MM.1S (cell line): ENCODE data around the gene CLTCL1.
"Not testable (repeated sequence)": the region's sequence is repeated elsewhere in the genome, so short reads cannot be mapped to it uniquely, and the experiment has no call there.

ENCODE experiments used
- DNase-seq: peaks from one replicate; pipeline ENCODE4 v3.0.0-alpha.2; 2015
- H2AFZ ChIP-seq: fragments of 300-600 bp; sonication (generic); 2 replicates; pipeline ENCODE4 v1.6.0; 2016; ENCODE audit warnings: antibody characterized with exemption, low read length
- H3F3A ChIP-seq: fragments of 300-600 bp; sonication (generic); 2 replicates; pipeline ENCODE4 v1.6.1; 2016; ENCODE audit warnings: mild to moderate bottlenecking, antibody characterized with exemption, low read length, moderate library complexity, mixed read lengths; ENCODE audit not compliant: insufficient read depth
- H3K27ac ChIP-seq: fragments of 300-600 bp; sonication (generic); 2 replicates; pipeline ENCODE4 v1.5.1; 2016; ENCODE audit warnings: mild to moderate bottlenecking, low read length
- H3K27me3 ChIP-seq: fragments of 300-600 bp; sonication (generic); replicated peaks from 2 replicates; pipeline ENCODE4 v1.6.0; 2016; ENCODE audit warnings: low read length; ENCODE audit not compliant: insufficient read depth
- H3K36me3 ChIP-seq: fragments of 300-600 bp; sonication (generic); replicated peaks from 2 replicates; pipeline ENCODE4 v1.6.1; 2016; ENCODE audit warnings: mild to moderate bottlenecking, low read length, mixed read lengths; ENCODE audit not compliant: insufficient read depth
- H3K4me1 ChIP-seq: fragments of 300-600 bp; sonication (generic); 2 replicates; pipeline ENCODE4 v1.6.1; 2016; ENCODE audit warnings: low read length, mixed read lengths
- H3K4me2 ChIP-seq: fragments of 300-600 bp; sonication (generic); 2 replicates; pipeline ENCODE4 v1.6.0; 2016; ENCODE audit warnings: low read depth, low read length
- H3K4me3 ChIP-seq: fragments of 300-600 bp; sonication (generic); 2 replicates; pipeline ENCODE4 v1.5.1; 2016; ENCODE audit warnings: low read length, mixed read lengths
- H3K79me2 ChIP-seq: fragments of 300-600 bp; sonication (generic); 2 replicates; pipeline ENCODE4 v1.6.1; 2016; ENCODE audit warnings: mixed run types, low read length, mixed read lengths
- H3K9ac ChIP-seq: fragments of 300-600 bp; sonication (generic); 2 replicates; pipeline ENCODE4 v1.6.1; 2016; ENCODE audit warnings: low read length, mixed read lengths
- H3K9me2 ChIP-seq: fragments of 300-600 bp; sonication (generic); replicated peaks from 2 replicates; pipeline ENCODE4 v1.6.1; 2016; ENCODE audit warnings: mild to moderate bottlenecking, low read length, mixed read lengths; ENCODE audit not compliant: insufficient read depth
- H3K9me3 ChIP-seq: fragments of 300-600 bp; sonication (generic); replicated peaks from 2 replicates; pipeline ENCODE4 v1.6.1; 2016; ENCODE audit warnings: mild to moderate bottlenecking, low read length, mixed read lengths; ENCODE audit not compliant: insufficient read depth
- H4K20me1 ChIP-seq: fragments of 300-600 bp; sonication (generic); 2 replicates; pipeline ENCODE4 v1.6.1; 2016; ENCODE audit warnings: mild to moderate bottlenecking, low read length, moderate library complexity, mixed read lengths; ENCODE audit not compliant: insufficient read depth
- CTCF ChIP-seq: fragments of 300-600 bp; sonication (generic); IDR thresholded peaks from 2 replicates; pipeline ENCODE4 v1.5.1; 2016; ENCODE audit warnings: antibody characterized with exemption, low read length, mixed read lengths
- EZH2 ChIP-seq: fragments of 300-600 bp; sonication (generic); optimal IDR thresholded peaks from 2 replicates; pipeline ENCODE3; 2017; ENCODE audit warnings: low read depth, mild to moderate bottlenecking, antibody characterized with exemption, low read length, mixed read lengths
- EZH2phosphoT487 ChIP-seq: fragments of 300-600 bp; sonication (generic); IDR thresholded peaks from 2 replicates; pipeline ENCODE4 v1.6.1; 2018; ENCODE audit warnings: antibody characterized with exemption, low read length

The CLTCL1 gene

GRCh38 chr22:19319281-19319680 is 27.8 kb upstream of the CLTCL1 start:
- no peaks in the 10 kb centered on the region for H3K36me3 ChIP-seq
- no peak overlapping the region for H3K4me2 ChIP-seq
- H3F3A ChIP-seq, result no peaks in the 10 kb centered on the region
- DNase-seq, result no peak
- no peaks in the 10 kb centered on the region for H3K27me3 ChIP-seq
- no peaks in the 10 kb centered on the region for H3K79me2 ChIP-seq
- H3K9me2 ChIP-seq, result no peaks in the 10 kb centered on the region
- H3K9me3 ChIP-seq, result no peaks in the 10 kb centered on the region
- no peaks in the 10 kb centered on the region for H4K20me1 ChIP-seq
- no peak overlapping the region for H3K4me3 ChIP-seq
- TF ChIP-seq EZH2, result no peak
- TF ChIP-seq EZH2phosphoT487, result no peak
- no peak for TF ChIP-seq CTCF
- H3K9ac ChIP-seq, result no peak overlapping the region
- no peak overlapping the region for H3K27ac ChIP-seq
- H3K4me1 ChIP-seq, result no peaks in the 10 kb centered on the region
- H2AFZ ChIP-seq, result no peak overlapping the region

GRCh38 chr22:19317865-19318264 is 26.3 kb upstream of the CLTCL1 start:
- no peak overlapping the region for H3K27ac ChIP-seq
- H4K20me1 ChIP-seq, result no peaks in the 10 kb centered on the region
- H2AFZ ChIP-seq, result no peak overlapping the region
- no peak for TF ChIP-seq EZH2phosphoT487
- TF ChIP-seq CTCF, result no peak
- TF ChIP-seq EZH2, result no peak
- DNase-seq, result no peak
- H3K4me1 ChIP-seq, result no peaks in the 10 kb centered on the region
- no peak overlapping the region for H3K4me2 ChIP-seq
- no peak overlapping the region for H3K4me3 ChIP-seq
- no peaks in the 10 kb centered on the region for H3K36me3 ChIP-seq
- H3F3A ChIP-seq, result no peaks in the 10 kb centered on the region
- H3K9ac ChIP-seq, result no peak overlapping the region
- H3K9me3 ChIP-seq, result no peaks in the 10 kb centered on the region
- H3K27me3 ChIP-seq, result no peaks in the 10 kb centered on the region
- no peaks in the 10 kb centered on the region for H3K79me2 ChIP-seq
- no peaks in the 10 kb centered on the region for H3K9me2 ChIP-seq

GRCh38 chr22:19307872-19308271 is 16.4 kb upstream of the CLTCL1 start:
- Histone ChIP-seq H3K9me2 (no peaks in the 10 kb centered on the region), H3K4me2 (no peak overlapping the region), H3K27ac (no peak overlapping the region), H3F3A (no peaks in the 10 kb centered on the region), H3K79me2 (no peaks in the 10 kb centered on the region), H4K20me1 (no peaks in the 10 kb centered on the region), H3K4me3 (no peak overlapping the region), H3K27me3 (no peaks in the 10 kb centered on the region), H3K9ac (no peak overlapping the region), H2AFZ (no peak overlapping the region), H3K9me3 (no peaks in the 10 kb centered on the region), H3K4me1 (no peaks in the 10 kb centered on the region), H3K36me3 (no peaks in the 10 kb centered on the region)
- TF ChIP-seq EZH2phosphoT487, result no peak
- no peak for TF ChIP-seq CTCF
- TF ChIP-seq EZH2, result no peak
- DNase-seq, result no peak

- not testable (repeated sequence) for H3K4me2 ChIP-seq, H3K4me3 ChIP-seq, H3K27ac ChIP-seq, H3K4me1 ChIP-seq, H3K79me2 ChIP-seq, H3K36me3 ChIP-seq, H3K27me3 ChIP-seq, H3K9ac ChIP-seq, H4K20me1 ChIP-seq, H3F3A ChIP-seq, H2AFZ ChIP-seq, H3K9me2 ChIP-seq, H3K9me3 ChIP-seq, DNase-seq
Measured at GRCh38 chr22:19306535-19306934, 15.0 kb upstream of the CLTCL1 start.
